Fibroblast of the conjunctiva (primary cell): Measurements from ENCODE around the gene CDC42EP4.
"Not testable (repeated sequence)": the region's sequence is repeated elsewhere in the genome, so short reads cannot be mapped to it uniquely, and the experiment has no call there.

Source experiments
- DNase-seq: peaks from one replicate; pipeline ENCODE4 v3.0.0-alpha.2; 2010; ENCODE audit warnings: low read depth

Gene CDC42EP4

GRCh38 chr17:73342541-73343167 is 30.9 kb upstream of the CDC42EP4 start:
- DNase-seq = peak; percentile 74

DNA sequence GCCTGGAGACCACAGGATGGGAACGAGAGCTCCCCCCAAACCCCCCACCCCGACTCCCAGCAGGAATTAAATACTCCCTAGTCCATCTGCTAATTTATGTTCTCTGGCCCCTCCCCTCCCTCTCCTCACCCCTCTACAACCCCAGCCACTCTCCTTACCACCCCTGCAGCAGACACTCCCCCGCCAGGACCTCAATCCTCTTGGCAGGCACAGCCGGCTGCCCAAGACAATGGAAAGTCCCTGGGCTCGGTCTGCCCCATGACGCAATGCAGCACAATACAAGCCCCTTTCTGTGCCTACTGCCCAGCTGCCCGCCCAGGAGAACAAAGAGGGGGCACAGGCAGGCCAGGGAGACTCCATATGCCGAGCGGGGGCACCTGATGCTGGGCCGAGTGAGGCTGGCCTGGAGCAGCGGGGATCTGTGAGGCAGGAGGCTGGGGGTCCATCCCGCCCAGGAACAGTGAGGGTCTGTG is 30.3 kb upstream of the CDC42EP4 start:
- DNase-seq = peak; percentile 93

GRCh38 chr17:73341350-73342049 is 29.7 kb upstream of the CDC42EP4 start:
- no peak for DNase-seq

DNA sequence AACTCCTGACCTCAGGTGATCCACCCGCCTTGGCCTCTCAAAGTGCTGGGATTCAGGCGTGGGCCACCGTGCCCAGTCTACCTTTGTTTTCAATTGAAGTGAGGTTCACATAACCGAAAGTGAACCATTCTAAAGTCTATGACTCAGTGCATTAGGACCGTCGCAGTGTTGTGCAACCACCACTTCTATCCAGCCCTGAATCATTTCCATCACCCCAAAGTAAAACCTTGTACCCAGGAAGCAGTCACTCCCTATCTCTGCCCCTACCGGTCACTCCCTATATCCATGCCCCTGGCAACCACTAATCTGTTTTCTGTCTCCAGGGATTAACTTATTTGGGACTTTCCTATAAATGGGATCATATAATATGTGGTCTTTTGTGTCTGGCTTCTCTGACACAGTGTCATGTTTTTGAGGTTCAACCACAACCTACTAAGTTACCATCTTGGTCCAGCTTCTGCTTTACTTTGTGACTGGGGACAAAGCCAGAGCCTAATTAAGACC is 28.3 kb upstream of the CDC42EP4 start:
- peak; percentile 90 for DNase-seq

DNA sequence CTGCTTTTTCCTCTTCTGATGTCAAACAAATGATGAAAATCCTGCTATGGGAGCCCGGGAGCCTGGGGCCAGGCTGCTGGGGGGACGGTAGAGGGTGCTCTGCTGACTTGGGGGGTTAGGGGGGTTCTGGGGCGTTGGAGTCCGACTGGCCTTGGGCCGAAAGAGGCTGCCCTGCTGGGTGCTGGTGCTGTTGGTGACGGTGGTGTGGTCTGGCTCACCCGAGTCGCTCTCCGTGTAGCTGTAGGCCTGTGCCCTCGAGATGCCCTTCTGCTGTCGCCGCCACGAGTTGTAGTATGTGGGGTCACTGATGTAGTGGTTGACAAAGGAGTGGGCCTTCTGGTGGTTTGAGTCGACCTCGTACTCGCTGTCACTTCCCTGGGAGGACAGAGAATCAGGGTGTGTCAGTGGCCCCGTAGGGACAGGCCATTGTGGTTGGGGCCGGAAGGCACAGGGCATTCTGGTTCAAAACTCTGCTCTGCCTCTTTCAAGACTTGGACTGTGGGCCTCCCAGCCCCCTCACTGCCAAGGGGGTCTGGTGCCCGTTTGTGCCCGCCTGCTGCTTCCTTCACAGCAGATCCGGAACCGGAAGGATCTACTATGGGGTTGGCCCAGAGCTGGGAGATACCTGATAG is 26.9 kb upstream of the CDC42EP4 start:
- DNase-seq = no peak

DNA sequence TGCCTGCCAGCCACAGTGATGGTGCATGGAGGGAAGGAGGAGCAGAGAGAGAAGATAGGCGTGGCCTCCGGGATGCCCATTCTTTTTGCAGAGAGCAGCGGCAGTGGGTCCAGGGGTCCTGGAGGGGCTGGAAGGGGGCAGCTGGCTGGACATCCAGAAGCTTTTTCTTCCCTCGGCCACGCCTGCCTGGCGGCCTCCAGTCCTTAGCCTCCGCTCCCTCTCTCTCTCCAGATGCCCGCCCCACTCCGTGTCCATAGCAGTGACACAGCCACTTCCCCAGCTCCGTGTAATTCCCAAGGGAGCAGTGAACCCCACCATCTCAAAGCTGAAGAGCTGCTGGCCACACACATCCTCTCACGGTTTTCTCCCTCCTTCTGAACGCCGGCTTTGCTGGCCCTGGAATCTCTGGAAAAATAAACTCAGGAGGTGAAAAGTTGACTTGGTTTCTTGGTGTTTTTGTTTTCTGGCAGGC is 26.3 kb upstream of the CDC42EP4 start:
- DNase-seq = no peak

DNA sequence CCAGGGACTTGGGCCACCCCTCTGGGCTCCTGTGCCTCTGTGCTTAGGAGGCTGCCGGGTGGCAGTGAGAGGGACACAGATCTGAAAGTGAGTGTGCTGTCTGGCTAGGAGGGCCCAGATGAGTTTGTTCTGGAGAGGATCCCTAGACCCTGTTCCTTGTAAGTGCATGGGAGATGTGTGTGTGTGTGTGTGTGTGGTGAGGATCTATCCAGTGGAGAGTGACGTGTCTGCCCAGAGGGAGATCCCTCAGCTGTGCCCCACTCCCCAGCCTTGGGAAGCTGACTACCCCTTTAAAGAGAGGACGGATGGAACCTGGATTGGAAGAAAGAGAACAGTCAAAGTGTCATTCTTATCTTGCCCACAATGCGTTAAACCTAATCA is 25.5 kb upstream of the CDC42EP4 start:
- no peak for DNase-seq

DNA sequence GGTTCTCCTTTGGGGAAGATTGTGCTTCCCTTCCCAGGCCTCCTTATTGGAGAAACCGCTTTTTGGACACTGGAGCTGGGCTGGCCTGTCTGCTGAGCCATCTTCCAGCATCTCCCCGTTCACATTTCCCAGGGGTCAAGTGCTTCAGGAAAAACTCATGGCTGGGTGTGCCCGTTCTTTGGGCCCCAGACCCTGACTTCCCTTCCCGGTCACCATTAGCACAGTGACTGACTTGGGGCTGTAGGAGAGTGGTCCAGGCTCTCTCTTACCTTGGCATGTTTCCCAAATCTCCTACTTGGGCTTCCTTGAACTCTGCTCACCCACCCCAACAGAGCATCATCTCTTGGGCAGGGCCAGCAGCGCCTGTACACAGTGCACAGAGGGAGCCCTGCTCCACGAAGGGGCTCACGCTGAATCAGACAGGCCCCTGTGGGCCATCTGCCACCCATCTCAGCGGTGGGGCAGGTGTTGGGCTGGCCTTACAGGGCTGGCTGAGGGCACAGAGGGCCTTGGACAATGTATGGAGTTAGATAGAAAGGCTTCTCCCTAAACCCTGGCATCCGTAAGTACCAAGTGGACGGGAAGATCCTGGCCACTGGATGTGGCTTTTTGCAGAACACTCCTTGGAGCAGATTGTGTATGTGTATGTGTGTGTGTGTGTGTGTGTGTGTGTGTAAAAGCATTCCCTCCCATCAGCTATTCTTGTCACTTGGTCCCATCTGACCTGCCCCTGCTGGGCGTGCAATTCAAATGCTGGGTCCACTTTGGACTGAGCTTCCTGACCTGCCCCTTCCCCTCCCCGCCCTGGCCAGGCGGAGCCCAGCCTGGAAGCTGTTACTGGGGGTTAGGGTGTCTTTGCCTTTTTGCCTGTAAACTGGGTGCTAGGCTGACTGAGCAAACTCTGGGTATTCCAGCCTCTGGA is 24.9 kb upstream of the CDC42EP4 start:
- no peak for DNase-seq

DNA sequence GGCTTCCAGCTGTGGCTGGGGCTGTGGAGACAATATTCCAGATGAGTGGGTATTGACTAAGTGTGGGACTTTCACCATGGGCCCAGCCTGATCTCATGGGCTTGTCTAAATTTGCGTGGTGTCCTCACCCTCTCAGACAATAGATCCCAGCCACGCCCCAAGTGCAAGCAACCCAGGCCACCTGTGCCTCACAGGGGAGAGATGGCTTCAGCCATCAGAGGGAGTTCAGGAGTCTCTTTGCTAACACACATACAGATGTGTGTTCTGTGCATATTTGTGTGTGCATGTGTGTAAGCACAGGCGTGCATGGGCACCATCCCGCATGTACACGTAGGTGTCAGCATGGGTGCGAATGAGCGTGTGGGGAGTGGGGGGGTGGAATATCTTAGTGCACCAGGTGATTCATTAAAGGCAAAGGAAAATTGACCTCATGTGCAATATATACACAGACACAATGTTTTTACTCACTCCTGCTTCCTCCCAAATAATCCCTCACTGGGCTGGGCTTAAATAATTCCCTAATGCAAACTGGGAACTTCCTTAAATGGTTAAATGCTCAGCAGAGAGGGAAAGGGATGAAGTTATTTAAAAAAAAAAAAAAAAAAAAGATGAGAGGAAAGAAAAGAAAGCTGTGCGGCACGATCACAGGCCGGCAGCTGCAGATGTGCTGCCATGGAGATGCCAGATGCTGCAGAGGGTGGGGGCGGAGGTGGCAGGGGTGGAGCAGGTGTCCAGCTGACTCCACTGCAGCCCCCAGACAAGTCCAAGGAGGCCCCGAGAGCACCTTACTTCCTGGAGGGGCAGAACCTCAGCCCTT is 24.0 kb upstream of the CDC42EP4 start:
- no peak for DNase-seq

GRCh38 chr17:73334771-73335513 is 23.1 kb upstream of the CDC42EP4 start:
- no peak for DNase-seq

GRCh38 chr17:73333445-73333844 is 21.6 kb upstream of the CDC42EP4 start:
- DNase-seq = not testable (repeated sequence)

DNA sequence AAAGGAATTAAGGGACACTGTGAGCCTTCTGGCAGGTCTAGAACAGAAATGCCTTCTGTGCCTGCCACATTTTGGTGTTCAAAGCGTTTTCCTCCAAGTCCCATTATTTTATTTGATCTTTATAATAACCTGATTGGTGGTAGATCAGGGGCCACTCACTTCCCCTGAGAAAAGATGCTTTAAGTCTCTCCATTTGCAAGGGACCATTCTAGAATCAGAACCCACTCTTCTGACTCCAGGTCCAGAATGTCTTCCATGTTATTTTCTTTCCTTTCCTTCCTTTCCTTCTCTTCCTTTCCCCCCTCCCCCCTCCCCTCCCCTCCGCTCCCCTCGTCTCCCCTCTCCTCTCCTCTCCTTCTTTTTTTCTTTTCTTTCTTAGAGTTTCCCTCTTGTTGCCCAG is 19.3 kb upstream of the CDC42EP4 start:
- no peak for DNase-seq

DNA sequence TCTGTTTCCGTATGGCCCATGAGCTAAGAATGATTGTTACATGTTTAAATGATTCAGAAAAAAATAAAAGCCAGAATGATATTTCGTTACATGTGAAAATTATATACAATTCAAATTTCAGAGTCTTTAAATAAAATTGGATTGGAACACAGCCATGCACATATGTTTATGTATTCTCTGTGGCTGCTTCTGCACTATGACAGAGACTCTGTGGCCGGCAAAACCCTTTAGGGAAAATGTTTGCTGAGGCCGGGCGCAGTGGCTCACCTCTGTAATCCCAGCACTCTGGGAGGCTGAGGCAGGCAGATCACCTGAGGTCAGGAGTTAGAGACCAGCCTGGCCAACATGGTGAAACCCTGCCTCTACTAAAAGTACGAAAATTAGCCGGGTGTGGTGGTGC is 15.9 kb upstream of the CDC42EP4 start:
- no peak for DNase-seq

DNA sequence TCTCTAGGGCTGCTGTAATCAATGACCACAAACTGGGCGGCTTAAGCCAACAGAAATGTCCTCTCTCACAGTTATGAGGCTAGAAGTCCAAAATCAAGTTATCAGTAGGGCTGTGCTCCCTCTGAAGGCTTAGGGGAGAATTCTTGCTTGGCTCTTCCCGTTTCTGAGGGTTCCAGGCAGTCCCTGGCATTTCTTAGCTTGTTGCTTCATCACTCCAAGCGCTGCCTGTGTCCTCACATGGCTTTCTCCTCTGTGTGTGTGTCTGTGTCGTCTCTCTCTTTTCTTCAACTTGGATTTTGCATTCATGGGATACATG is 13.7 kb upstream of the CDC42EP4 start:
- peak; percentile 79 for DNase-seq

- no peak for DNase-seq
These were observed 13.1 kb upstream of the CDC42EP4 start for GRCh38 chr17:73324711-73325526.

DNA sequence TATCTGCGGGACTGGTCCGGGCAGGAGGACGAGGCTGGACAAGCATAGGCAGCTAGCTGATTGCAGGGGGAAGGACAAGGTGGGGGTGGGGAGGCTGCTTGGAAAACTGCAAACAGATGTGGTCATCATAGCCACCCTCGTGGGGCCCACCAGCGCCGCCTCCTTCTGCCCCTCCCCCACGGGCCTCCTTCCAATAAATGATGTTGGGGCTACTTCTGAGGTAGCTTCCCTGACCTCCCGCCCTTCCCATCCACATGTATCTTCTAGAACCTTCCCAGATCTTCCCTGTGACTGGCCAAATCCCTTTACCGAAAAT is 12.3 kb upstream of the CDC42EP4 start:
- no peak for DNase-seq

GRCh38 chr17:73323409-73324159 is 11.8 kb upstream of the CDC42EP4 start:
- DNase-seq = no peak

- DNase-seq = no peak
These were observed 8.9 kb upstream of the CDC42EP4 start for GRCh38 chr17:73320601-73321264.

- no peak for DNase-seq
These were observed 8.0 kb upstream of the CDC42EP4 start for GRCh38 chr17:73319766-73320165.
